HG02981 (cell line): ENCODE results near the gene DLL4.
"Not testable (repeated sequence)": the region's sequence is repeated elsewhere in the genome, so short reads cannot be mapped to it uniquely, and the experiment has no call there.

Source experiments
- ATAC-seq: cut with Tn5 transposase; IDR thresholded peaks from one replicate; pipeline ENCODE4 v1.9.1; 2021; ENCODE audit warnings: mild to moderate bottlenecking, moderate library complexity; ENCODE audit not compliant: unreplicated experiment

The DLL4 gene

GRCh38 chr15:40940296-40940801 is 11.2 kb downstream of the DLL4 start:
- no peak for ATAC-seq

DNA sequence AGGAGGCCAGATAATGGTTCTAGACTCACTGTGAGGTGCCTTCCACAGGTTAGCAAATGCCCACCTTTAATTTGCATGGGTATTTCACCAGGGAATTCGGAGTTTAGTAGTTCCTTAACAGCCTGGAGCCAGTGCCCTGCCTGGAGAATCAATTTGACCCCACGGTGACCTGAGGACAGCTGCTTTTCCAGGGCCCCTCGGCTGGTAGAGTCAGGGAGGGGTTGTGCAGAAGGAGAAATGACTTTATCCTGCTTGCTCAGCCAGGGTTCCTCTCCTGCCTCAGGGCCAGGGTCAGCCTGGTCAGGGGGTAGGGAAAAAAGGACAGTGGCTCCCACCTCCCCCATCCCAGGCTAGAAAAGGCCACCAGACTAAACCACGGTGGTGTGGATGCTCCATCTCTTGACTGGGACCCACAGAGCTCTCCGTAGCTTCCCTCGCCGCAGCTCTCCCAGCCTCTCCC is 12.0 kb downstream of the DLL4 start:
- ATAC-seq: no peak

DNA sequence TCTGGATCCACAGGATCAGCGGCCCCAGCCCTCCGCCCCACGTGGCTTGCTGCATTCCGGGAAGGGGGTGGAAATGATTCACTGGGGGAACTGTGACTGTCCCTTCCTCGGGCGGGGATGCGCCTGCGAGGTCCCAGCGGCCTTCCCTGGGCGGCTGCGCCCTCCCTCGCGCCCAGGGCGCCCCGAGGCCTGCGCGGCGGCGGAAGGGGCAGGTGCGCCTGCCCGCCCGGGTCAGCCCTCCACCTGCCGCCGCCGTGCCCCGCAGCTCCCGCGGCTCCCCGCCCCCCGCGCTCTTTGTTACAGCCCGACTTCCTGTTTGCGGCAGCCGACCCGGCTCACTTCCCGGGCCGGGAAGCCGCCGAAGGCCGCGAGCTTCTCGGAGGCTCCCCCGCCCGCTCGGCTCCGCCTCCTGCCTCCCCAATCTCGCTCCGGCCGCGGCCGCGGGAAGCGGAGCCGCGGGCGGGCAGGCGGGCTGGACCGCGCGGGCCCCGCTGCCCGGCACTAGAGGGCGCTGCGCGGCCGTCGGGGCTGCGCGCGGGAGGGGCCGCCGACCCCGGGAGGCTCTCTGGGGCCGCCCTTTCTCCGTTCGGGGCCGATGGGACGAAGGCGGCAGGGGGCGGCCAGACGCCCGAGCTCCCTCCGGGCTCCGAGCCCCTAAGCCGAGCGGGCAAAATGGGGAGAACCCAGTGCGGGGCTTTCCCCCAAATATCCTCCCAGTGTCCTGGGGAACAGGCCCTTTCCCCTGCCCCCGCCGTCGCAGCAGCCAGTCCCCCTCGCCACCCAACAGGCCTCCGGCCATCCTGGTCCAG is 12.6 kb downstream of the DLL4 start:
- ATAC-seq: peak; percentile 57

DNA sequence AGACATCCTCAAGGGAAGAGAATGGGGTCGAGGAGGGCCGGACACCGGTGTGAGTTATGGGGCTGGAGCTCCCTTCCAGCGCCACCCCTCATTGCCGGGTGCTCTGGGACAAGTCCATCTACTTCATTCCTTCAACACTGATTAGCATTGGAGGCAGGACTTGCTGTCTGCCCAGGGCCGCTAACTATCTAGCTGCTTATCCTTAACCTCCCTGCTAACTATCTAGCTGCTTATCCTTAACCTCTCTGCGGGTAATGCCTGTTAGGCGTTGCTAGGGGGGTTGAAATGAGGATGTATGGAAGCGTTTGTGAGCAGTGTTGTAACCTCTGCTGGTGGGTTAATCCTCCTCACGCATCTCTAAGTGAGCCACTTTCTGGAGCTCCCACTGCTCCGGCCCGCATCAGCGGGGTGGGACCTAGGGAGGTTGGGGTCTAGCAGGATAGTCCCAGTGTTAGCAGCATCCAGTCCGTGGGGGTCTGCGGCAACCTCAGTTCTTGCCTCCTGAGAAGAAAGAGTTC is 13.3 kb downstream of the DLL4 start:
- ATAC-seq: no peak

GRCh38 chr15:40942878-40943277 is 13.7 kb downstream of the DLL4 start:
- no peak for ATAC-seq

DNA sequence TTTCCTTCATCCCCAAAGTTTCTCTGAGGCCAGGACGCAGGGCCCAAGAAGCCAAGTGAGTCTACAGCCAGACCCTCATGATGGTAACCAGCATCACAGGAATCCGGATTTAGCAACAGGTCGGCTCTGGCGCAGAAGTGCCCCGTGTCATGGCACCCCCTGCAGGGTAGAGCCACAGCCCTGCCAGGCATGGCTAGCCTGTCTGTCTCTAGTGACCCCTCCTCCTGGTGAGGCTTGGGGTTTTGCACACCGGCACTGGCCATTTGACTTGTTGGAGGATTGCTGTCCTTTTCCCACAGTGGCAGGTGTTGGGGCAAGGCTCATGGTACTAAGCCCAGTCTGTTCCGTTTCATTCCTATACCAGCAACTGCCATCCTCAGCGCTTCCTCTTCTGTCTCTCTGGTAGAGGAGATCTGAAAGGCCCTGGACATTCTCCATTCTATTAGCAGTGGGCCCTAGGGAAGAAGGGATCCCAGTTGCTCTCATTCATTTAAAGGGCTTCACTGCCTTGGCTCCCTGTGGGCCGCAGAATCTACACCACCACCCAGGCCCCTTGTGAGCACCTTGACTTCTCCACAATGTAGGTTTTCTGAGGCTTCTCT is 14.7 kb downstream of the DLL4 start:
- ATAC-seq: no peak

GRCh38 chr15:40944510-40945296 is 15.6 kb downstream of the DLL4 start:
- ATAC-seq: no peak

DNA sequence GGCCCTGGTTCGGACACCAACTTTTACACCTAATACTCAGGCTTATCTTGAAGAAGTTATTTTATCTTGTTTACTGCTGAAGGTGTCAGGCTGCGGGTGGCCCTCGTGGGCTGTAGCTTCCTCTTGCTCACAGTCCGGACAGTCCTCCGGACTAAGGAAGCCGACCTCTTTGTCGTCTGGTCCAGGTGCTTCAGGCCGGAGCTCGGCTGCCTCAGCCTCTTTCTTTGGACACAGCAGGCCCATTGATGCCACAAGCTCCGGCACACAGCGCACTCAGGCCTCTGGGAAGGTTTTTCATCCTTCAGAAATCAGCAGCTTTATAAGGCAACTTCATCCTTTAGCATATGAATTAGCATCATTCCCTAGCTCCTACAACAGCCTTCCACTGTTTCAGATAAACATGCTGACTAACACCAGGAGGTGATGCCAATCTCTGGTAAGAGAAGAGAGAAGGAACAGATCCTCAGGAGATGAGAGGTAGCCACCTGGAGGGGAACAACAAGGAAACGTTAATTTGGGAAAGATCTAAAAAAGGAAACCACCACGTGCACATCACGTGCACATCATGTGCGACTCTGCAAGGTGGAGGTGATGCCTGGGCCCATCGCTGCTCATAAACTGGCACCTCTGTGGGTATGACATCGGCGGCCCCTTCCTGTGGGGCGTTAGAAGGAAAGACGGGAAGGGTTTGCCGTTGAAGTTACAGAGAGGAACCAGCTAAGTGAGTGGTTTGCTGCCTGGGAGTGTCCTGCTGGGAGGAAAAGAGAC is 19.8 kb downstream of the DLL4 start:
- no peak for ATAC-seq

GRCh38 chr15:40949756-40950207 is 20.6 kb downstream of the DLL4 start:
- ATAC-seq: no peak

- ATAC-seq: no peak
Measured at GRCh38 chr15:40951764-40952163, 22.6 kb downstream of the DLL4 start.

GRCh38 chr15:40952301-40952900 is 23.3 kb downstream of the DLL4 start:
- ATAC-seq: peak; percentile 3

DNA sequence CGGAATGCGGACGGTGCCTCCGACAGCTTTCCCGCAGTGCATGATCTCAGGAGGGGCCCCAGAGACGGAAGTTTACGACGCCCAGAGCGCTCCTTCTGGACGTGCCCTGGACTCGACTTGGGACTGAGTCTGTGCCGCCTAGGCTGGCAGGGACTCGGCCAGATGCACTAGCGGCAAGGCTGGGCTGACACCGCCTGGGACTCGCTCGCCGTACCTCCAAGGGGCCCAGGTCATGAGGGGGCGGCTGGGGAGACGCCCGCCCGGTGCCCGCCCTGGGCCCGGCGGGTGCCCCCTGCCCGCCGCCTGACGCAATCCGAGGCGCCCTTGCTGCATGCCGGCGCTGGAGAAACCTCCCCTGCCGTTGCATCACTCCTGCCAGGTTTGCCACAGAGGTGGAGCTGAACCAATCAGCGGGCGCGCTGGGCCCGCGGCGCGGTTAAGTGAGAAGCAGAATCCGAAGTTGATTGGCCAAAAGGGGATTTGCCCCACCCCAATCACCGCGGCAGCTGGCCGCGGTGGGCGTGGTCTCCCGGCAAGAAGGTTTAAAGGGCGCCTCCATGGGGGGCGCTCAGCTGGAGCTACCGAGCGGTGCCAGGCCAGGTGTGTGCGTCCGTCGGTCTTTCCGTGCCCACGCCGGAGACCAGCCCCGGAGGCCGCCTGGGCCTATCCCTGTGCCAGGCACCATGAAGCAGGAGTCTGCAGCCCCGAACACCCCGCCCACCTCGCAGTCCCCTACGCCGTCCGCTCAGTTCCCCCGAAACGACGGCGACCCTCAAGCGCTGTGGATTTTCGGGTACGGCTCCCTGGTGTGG is 24.0 kb downstream of the DLL4 start, which contains the start of gene CHAC1:
CHAC1 (plus strand) TSS at position 571 of the 812 bp plus-strand sequence; CDS start at position 684, 113 bp downstream.
- peak; percentile 90 for ATAC-seq

DNA sequence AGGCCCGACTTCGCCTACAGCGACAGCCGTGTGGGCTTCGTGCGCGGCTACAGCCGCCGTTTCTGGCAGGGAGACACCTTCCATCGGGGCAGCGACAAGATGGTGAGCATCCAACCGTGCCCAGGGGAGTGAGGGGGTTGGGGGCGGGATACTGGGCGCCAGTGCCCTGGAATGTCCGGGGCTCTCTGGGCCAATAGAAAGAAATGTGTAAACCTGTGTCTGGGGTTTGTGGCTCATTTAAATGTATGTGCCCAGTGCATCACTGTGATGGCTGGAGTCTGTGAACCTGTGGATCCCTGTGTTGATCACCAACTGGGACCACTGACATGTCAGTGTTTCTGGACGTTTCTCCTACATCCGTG is 24.6 kb downstream of the DLL4 start:
- ATAC-seq: no peak

DNA sequence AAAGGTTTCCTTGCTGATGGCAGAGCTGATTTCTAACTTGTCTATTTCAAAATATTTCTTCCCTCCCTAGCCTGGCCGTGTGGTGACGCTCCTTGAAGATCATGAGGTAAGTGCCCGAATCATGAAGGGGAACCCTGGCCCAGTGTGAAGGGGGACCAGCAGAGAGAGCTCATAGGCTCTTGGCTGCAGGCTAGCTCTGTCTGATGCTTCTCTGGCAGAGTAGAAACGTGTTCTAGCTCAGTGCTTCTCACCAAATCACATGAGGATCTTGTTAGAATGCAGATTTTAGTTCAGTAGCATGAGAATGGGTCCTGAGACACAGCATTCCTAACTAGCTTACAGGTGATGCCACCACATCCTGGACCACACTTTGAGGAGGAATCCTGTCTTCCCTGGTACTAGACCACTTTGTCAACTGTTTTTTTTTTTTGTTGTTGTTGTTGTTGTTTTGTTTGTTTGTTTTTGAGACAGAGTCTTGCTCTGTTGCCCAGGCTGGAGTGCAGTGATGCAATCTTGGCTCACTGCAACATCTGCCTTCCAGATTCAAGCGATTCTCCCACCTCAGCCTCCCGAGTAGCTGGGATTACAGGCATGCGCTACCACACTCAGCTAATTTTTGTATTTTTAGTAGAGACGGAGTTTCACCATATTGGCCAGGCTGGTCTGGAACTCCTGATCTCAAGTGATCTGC is 25.2 kb downstream of the DLL4 start:
- not testable (repeated sequence) for ATAC-seq

- ATAC-seq: no peak
Measured at GRCh38 chr15:40955141-40955903, 26.2 kb downstream of the DLL4 start.

- no peak for ATAC-seq
Measured at GRCh38 chr15:40955930-40956540, 26.9 kb downstream of the DLL4 start.

DNA sequence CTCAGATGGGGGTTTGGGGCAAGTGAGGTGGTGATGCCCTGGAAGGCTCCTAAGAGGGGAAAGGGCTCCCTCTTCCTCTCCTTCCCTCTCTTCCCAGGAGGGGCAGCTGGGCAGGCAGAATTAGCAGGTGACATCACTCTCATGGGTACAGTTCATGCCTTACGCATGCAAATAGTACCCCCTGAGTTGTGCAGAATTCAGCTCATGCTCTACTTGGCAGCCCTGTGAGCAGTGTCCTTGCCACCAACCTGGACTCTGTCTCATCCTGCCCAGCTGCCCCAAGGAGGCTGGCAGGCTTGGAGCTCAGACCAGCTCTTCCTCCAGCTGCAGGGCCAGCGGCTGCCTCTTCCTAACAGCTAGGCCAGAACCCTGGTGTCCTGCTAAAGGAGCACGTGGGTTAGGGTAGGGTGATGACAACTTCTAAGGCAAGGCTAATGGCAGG is 27.4 kb downstream of the DLL4 start:
- ATAC-seq: no peak
